ENCODE measurements around the gene MAPK6. TPM values are rescaled to one million over a fixed set of nuclear protein-coding genes. Genes with fewer than 3 reads are reported as not detected.
"Not testable (repeated sequence)": the region's sequence is repeated elsewhere in the genome, so short reads cannot be mapped to it uniquely, and the experiment has no call there.

The MAPK6 gene
- polyA plus RNA-seq, 4 donors = 27.8 to 45.3 (median 37.1) TPM

DNA sequence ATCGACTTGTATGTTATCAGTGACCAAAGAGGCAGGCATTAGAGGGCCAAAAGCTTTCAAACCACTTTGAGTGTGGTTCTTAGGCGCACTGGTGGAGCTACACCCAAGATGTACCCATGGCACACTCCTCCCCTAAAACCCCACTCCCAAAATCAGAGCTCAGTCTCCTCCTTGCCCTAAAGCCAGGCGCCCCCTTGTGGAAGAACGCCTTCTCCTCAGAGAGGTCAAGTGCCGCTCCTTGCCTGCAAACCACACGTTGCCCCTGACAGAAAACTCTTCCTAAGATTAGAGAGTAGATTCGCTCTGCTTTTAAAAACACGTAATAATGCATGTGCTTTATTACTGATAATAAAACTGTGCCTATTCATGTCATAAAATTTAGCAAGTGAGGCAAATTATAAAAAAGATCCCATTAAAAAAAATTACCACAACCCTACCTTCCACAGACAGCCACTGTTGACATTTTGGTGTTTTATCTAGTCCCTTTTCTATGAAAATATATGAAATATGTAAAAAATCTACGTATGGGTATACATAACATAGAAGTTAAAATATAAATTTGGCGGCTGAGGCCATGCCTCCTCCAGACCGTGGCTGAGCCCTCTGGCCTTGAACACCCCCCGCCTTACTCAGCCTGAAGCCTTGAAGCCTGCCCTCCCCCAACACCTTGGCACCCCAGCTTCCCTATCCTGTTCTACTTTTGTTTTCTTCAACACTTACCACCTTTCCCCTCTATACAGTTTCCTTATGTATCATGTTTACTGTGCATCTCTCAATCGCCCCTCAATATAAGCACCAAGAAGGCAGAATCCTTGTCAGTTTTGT is 60.1 kb downstream of the MAPK6 start:
- no peak for DNase-seq (ENCODE audit: low read depth in 4 of 4, low spot score in 3 of 4)

DNA sequence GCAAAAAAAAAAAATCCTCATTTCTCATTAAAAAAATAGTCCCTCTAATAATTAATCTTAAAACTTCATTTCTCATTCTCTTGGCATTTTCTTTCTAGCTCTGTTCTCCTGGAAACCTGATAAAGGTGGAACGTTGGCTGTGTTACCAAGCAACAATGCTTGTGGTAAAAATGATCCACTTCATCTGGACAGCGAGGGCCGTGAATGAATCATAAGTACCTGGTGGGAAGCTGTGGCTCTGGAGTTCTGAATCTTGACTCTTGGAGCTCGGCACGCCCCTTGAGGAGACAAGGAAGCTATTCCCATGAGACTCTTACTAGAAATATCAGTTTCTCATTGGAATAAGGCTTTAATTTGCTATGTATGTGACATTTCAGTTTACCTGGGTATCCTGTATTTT is 61.0 kb downstream of the MAPK6 start:
- DNase-seq (ENCODE audit: low read depth in 4 of 4, low spot score in 3 of 4) = no peak

DNA sequence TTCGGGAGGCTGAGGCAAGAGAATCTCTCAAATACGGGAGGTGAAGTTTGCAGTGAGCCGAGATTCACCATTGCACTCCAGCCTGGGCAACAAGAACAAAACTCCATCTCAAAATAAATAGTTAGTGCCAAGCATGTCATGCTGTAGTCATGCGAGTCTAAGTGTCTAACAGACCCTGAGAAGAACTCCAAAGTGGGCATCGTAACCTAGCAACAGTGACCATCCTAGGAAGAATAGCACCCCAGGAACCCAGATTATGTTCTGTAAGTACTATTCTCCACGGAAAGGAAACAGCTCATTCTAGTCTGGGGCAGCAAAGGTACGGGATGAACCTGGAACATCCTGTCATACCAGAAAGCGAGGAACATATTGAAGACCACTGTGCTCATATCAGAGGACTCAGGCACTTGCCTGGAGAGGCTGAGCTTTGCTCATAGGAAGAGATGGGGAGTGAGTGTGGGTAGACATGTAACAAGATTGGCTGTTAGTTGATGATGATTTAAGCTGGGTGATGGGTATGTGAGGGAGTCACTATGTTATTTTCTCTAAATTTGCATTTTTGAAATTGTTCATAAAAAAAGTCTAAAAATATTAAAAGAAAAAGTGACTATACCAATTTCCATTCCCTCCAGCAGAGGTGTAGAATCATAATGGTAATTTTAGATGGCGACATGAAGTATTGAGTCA is 61.8 kb downstream of the MAPK6 start:
- no peak for DNase-seq (ENCODE audit: low read depth in 4 of 4, low spot score in 3 of 4)

DNA sequence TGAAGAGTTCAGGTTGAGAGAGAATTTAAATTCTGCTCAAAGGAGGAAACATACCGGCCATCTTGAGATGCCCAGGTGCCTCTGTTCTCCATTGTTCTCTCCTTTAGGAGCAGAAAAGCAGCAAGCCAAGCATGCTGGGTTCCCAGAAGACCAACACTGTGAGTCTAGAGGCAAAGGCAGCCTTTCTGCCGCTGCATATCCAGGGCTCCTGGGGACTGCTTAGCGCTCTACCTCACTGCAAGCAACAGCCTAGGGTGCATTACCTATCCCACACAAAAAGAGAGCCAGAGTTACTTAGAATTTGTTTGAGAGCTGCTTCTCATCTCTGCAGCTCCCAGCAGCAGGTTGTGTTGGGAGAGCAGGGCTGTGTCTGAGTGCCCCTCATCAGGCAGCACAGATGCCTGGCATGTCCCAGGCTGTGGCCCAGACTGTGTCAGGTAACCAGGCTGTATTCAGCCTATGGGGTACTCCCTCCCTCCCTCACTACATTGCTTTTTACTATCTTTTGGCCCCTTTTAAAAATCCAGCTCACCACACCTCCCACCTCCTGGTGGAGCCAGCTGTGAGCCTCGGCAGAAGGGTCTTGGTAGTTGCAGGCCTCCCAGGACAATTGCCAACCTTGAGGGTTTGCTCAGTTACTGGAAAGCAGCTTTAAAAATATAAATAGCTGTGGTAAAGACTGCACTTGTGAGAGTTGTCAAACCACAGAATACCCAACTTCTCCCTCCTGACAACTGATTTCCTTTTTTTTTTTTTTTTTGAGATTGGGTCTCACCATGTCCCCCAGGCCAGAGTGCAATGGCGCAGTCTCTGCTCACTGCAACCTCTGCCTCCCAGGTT is 63.4 kb downstream of the MAPK6 start:
- DNase-seq (ENCODE audit: low read depth in 4 of 4, low spot score in 3 of 4) = no peak

DNA sequence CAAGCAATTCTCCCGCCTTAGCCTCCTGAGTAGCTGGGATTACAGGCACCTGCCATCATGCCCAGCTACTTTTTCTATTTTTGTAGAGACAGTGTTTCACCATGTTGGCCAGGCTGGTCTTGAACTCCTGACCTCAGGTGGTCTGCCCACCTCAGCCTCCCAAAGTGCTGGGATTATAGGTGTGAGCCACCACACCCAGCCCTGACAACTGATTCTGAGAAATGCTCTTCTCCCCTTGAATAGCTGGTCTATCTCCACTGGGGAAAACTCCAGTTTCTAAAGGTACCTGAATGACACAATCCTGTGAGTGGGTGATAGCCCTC is 64.0 kb downstream of the MAPK6 start:
- DNase-seq (ENCODE audit: low read depth in 4 of 4, low spot score in 3 of 4) = not testable (repeated sequence)

DNA sequence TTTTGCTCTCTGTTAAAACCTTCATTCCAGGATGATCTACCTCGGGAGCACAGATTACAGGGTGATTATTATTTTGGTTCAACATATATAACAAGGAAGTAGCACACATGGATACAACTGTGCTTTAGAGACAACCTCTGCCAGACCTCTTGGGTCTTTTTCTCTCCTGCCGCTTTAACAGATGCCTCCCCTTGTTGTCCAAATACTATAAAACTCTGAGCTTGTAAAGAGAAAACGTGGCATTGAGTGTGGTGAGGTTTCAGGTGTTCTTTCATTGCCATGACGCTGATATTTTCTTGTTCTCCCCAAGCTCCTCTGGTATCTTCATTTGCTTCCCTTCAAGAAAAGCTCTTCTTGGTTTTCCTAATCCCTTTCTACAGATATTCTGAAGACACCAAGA is 64.6 kb downstream of the MAPK6 start:
- no peak for DNase-seq (ENCODE audit: low read depth in 4 of 4, low spot score in 3 of 4)

DNA sequence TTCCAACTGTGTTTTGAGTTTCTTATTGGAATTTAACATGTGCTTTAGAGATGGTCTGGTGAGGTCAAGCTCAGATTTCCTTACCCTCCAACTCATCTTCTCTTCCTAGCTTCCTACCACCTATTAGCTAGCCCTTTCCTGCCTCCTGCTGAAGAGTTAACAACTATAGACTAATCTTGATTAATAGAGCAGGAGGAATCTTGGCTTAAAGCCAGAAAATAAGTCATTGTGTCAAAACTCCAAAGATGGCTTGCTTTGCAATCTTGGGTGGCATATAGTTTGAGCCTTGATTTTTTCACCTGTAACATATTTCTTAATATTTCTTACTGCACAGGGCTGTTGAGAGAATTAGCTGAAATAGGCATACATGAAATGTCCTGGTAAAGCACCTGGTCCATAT is 66.3 kb downstream of the MAPK6 start:
- DNase-seq (ENCODE audit: low read depth in 4 of 4, low spot score in 3 of 4) = no peak

DNA sequence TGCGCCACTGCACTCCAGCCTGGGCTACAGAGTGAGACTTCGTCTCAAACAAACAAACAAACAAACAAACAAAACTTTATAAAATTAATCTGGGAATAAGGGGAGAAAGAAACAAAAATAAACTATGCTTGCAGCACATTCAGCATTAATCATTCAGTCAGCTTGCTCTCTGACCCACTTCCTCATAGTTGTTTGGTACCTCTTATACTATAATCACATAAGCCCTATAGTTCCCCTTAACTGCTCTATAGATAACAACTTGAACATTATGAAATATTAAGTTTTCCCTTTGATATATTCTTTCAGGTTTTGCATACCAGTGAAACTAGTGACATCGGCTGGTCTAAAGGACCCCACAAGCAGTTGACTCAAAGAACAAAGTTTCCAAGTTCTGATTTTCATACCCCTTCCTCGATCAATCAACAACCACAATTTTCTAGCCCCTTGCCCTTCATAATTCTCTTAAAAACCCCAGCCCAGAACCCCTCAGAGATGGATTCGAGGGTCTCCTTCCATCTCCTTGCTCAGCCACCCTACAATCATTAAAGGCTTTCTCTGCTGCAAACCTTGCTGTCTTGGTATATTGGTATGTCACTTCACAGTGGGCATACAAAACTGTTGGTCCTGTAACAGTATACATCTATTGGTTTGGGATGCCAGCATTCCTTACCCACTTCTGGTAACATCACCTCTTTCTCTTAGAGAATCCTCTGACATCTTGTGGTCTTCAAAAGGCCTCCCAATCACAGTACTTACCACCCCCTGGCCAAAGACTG is 67.2 kb downstream of the MAPK6 start:
- DNase-seq (ENCODE audit: low read depth in 4 of 4, low spot score in 3 of 4) = no peak

DNA sequence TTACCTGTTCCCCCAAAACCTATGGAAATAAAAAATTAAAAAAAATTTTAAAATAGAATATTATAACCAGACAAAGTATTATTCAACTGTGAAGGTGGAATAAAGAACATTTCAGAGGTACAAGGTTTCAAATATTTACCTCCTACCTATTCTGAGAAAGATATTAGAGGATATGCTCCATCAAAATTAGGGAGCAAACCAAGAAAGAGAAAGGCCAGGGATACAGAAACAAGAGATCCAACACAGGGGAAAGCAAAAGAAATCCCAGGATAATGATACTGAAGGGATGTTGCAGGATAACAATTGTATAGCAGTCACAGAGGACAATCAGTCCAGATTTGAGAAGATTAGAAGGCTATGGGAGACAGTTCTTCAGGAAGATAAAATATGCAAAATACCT is 71.2 kb downstream of the MAPK6 start:
- no peak for DNase-seq (ENCODE audit: low read depth in 4 of 4, low spot score in 3 of 4)

DNA sequence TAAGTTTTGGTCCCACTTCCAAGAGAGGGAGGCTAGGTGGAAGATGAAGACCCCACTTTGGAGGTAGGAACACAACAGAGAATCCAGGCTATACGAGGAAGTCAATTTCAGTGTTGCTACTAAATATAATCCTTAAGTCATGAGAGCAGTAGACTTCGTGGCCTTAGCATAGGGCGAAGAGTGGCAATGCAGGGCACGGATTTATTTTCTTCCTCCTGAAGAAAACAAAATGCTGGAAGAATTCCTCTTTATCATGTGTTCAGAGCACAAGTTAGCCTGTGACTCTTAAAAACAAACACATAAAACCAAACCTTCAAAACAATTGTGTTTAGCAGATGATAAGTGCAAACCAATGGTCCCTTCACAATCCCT is 74.1 kb downstream of the MAPK6 start:
- no peak for DNase-seq (ENCODE audit: low read depth in 4 of 4, low spot score in 3 of 4)

DNA sequence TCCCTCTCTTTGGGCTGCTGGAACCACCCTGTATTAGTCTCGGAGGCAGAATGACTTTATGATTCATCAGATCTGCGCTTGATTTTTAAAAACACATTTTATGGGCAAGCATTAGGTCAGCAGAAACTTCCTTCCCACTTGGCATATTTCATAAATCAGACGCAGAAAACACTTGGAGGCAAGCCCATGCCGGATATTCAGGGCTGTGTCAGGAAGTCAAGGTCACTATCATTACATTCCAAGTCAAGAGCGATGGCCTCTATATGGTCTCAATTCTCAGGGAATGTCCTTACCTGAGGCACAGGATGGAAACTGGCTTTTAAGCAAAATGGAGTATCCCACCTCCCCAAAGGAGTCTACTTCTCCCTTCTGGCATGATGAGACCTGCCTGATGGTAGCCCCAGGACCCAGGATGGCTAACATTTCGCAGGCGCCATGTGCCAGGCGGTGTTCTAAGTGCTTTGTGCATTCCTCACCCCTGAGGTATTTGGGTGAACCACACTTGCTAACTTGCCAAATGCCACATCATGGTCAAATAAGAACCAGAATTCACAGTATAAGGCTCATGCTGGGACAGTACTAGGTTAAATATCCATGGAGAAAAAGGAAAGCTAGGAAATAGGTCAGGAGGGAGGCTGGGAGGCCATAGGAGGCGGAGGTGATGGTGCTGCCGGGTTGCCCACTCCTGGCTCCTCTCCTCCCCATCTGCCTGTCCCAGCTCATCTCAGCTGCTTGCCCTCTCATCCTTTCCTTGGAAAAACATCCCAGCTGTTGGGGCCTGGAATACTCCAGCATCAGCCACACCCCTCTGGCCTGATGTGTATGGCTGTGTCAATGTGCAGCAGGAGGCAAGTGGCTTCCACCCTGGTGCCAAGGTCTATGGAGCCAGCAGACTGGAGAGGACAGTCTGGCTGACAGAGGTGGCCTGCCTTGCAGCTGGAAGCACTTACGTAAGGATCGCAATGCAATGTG is 74.8 kb downstream of the MAPK6 start:
- no peak for DNase-seq (ENCODE audit: low read depth in 4 of 4, low spot score in 3 of 4)

DNA sequence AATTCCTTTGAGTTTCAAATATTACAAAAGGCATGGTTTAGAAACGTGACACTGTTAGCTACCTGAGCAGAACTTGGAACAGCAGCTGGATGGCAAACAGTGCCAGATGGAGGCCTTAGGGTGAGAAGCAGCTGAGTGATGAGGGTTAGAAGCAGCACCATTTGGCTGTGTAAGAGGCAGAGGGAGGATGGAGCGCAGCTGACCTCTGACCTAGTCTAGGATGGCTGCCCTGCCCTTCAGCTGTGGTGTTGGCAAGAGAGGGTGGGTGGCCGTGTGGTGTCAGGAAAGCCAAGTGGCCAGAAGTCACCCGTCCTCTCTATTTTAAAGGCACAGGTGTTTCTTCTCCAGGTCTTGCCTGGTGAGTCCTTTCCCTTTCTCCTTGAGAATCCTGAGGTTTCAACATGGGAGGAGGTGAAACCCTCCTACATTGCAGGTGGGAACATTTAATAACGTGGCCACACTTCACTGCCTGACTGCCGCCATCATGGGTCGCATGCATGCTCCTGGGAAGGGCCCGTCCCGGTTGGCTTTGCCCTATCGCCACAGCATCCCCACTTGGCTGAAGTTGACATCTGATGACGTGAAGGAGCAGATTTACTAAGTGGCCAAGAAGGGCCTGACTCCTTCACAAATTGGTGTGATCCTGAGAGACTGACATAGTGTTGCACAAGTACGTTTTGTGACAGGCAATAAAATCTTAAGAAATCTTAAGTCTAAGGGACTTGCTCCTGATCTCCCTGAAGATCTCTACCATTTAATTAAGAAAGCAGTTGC is 76.0 kb downstream of the MAPK6 start:
- DNase-seq (ENCODE audit: low read depth in 4 of 4, low spot score in 3 of 4) = no peak

DNA sequence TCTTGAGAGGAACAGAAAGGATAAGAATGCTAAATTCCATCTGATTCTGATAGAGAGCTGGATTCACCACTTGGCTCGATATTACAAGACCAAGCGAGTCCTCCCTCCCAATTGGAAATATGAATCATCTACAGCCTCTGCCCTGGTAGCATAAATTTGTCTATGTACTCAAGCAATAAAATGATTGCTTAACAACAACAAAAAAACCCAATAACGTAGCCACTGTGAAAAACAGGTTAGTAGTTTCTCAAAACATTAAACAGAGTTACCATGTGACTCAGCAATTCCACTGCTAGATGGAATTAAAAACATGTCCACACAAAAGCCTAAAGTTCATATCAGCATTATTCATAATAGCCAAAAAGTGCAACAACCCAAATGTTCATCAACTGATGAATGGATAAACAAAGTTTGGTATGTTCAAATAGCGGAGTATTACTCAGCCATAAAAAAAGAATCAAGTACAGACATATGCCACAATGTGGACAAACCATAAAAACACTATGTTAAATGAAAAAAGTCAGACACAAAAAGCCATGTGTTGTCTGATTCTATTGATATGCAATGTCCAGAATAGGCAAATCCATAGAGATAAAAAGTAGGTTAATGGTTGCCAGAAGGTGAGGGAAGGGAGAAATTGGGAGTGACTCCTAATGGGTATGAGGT is 76.7 kb downstream of the MAPK6 start:
- DNase-seq (ENCODE audit: low read depth in 4 of 4, low spot score in 3 of 4) = no peak

DNA sequence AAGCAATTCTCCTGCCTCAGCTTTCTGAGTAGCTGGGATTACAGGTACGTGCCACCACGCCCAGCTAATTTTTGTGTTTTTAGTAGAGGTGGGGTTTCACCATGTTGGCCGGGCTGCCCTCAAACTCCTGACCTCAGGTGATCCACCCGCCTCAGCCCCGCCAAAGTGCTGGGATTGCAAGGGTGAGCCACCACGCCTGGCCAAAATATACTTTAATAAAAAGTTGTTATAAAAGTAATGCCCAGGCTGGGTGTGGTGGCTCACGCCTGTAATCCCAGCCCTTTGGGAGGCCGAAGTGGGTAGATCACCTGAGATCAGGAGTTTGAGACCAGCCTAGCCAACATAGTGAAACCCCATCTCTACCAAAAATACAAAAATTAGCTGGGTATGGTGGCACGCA is 77.5 kb downstream of the MAPK6 start:
- not testable (repeated sequence) for DNase-seq (ENCODE audit: low read depth in 4 of 4, low spot score in 3 of 4)

DNA sequence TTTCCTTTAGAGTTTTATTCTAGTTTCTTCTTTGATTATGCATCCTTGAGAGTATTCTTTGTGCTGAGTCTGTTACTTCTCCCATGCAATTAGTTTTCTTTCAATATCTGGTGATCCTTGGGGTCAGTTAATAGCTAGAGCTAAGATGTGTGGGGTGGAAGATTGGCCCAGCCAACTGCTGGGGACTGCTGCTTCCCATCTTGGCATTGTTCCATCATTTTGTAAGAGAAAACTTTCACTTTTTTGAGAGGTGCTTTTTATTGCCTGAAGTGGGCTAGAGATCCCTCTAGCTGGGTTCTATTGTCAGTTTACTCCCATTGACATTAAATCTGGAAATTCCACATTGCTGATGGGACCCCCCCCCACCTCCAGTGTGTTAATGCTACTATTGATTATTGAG is 78.2 kb downstream of the MAPK6 start:
- DNase-seq (ENCODE audit: low read depth in 4 of 4, low spot score in 3 of 4) = no peak

DNA sequence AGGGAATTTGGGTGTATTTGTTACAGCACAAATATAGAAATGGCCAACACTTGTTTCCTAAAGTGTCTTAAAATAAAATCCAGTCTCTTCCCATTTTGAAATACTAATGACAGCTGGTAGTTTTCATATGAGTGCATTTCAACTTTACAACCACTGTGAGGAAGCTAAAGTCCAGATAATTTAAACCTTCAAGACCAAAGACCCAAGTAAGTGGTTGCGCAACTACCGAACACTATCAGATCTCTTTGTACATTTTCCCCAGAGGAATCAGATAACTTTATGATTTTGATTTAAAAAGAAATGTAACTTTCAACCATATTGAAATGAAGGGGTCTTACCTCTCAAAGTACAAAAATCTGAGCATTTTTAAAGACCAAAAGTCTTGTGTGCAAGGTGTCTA is 79.3 kb downstream of the MAPK6 start:
- DNase-seq (ENCODE audit: low read depth in 4 of 4, low spot score in 3 of 4) = no peak

DNA sequence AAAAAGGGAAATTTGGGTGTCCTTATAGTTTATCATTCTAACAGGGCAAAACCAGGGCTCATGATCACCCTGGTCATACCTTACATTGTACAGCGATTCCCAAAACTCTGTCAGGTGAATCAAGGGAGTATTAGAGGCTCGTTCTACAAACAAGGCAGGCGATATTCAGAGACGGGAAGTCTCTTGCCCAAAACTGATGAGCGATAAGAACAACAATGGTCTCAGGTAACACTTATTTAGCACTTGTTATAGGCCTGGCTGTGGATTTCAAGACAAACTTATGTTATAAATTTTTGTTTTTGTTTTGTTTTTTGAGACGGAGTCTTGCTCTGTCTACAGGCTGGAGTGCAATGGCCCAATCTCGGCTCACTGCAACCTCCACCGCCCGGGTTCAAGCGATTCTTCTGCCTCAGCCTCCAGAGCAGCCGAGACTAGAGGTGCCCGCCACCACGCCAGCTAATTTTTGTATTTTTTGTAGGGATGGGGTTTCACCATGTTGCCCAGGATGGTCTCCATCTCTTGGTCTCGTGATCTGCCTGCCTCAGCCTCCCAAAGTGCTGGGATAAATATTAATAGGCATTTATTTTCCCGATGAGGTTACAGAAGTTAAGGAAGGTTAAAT is 80.7 kb downstream of the MAPK6 start:
- no peak for DNase-seq (ENCODE audit: low read depth in 4 of 4, low spot score in 3 of 4)

Measured in left renal pelvis (tissue), 4 donors.